ENCODE results near the gene MACROH2A1. TPM values are rescaled to one million over a fixed set of nuclear protein-coding genes. Genes with fewer than 3 reads are reported as not detected.

The MACROH2A1 gene
- total and polyA plus RNA-seq, 2 experiments from 2014 or later = 64.9 to 81.6 TPM

GRCh38 chr5:135294793-135295192 is 104.2 kb downstream of the MACROH2A1 start:
- no peaks in the 10 kb centered on the region for H3K4me1 Mint-ChIP-seq
- H4K20me1 ChIP-seq (replicated peaks; ENCODE audit: insufficient read depth) = no peaks in the 10 kb centered on the region
- no peak overlapping the region for H3K4me2 ChIP-seq
- no peak overlapping the region for H2AFZ ChIP-seq
- no peak overlapping the region for H3K4me3 ChIP-seq
- H3K27me3 Mint-ChIP-seq (ENCODE audit: insufficient read depth, low read depth, poor library complexity) = no peaks in the 10 kb centered on the region
- H3F3A ChIP-seq (replicated peaks; ENCODE audit: low read depth) = no peaks in the 10 kb centered on the region
- no peaks in the 10 kb centered on the region for H3K27me3 ChIP-seq (ENCODE audit: insufficient read depth)
- no peaks in the 10 kb centered on the region for H3K9me3 Mint-ChIP-seq
- DNase-seq (ENCODE audit: low spot score) = no peak
- no peaks in the 10 kb centered on the region for H3K4me1 ChIP-seq (ENCODE audit: insufficient read depth)
- H3K36me3 Mint-ChIP-seq (ENCODE audit: low read depth) = no peaks in the 10 kb centered on the region
- no peaks in the 10 kb centered on the region for H3K9me2 ChIP-seq (ENCODE audit: insufficient read depth)
- no peak overlapping the region for H3K4me3 Mint-ChIP-seq
- no peak overlapping the region for H3K27ac ChIP-seq (ENCODE audit: low read depth)
- H3K36me3 ChIP-seq (ENCODE audit: insufficient read depth) = no peaks in the 10 kb centered on the region
- no peaks in the 10 kb centered on the region for H3K79me2 ChIP-seq (replicated peaks; ENCODE audit: insufficient read depth)
- no peak for ATAC-seq
- no peak overlapping the region for H3K27ac Mint-ChIP-seq
- no peak for TF ChIP-seq ZNF462 (CRISPR knock-in tag; IDR thresholded peaks at IDR 0.05)

GRCh38 chr5:135289651-135290050 is 109.4 kb downstream of the MACROH2A1 start:
- Mint-ChIP-seq H3K36me3 (ENCODE audit: low read depth) (peaks cover 2% of the 10 kb centered on the region; the same call in 1 of the 3 replicates), H3K4me1 (peaks cover 5% of the 10 kb centered on the region; the same call in 1 of the 3 replicates), H3K27me3 (ENCODE audit: insufficient read depth, low read depth, poor library complexity) (peaks cover under 1% of the 10 kb centered on the region), H3K4me3 (no peak overlapping the region), H3K9me3 (peaks cover 9% of the 10 kb centered on the region; the same call in 2 of the 3 replicates), H3K27ac (no peak overlapping the region)
- Histone ChIP-seq H3K4me1 (ENCODE audit: insufficient read depth) (no peaks in the 10 kb centered on the region), H3K4me2 (no peak overlapping the region), H2AFZ (no peak overlapping the region), H3K4me3 (no peak overlapping the region), H3K27me3 (ENCODE audit: insufficient read depth) (no peaks in the 10 kb centered on the region), H4K20me1 (replicated peaks; ENCODE audit: insufficient read depth) (no peaks in the 10 kb centered on the region), H3K27ac (ENCODE audit: low read depth) (no peak overlapping the region), H3K79me2 (replicated peaks; ENCODE audit: insufficient read depth) (no peaks in the 10 kb centered on the region), H3F3A (replicated peaks; ENCODE audit: low read depth) (no peaks in the 10 kb centered on the region), H3K9me2 (ENCODE audit: insufficient read depth) (no peaks in the 10 kb centered on the region), H3K36me3 (ENCODE audit: insufficient read depth) (peaks cover 3% of the 10 kb centered on the region; the same call in 1 of the 2 replicates)
- DNase-seq (ENCODE audit: low spot score) (no peak), ATAC-seq (no peak)
- TF ChIP-seq POLR2AphosphoS5 (IDR thresholded peaks at IDR 0.05; ENCODE audit: low read depth) (no peak), ZNF331 (CRISPR knock-in tag; IDR thresholded peaks at IDR 0.05; ENCODE audit: low read depth) (no peak), NANOG (IDR thresholded peaks at IDR 0.05; ENCODE audit: borderline replicate concordance) (no peak), STAT1 (IDR thresholded peaks at IDR 0.05; ENCODE audit: unreplicated experiment) (no peak), CTCF (conservative IDR thresholded peaks at IDR 0.05; ENCODE audit: low read depth in 2 of 2) (no peak), EZH2phosphoT487 (IDR thresholded peaks at IDR 0.05; ENCODE audit: unreplicated experiment) (no peak), EZH2 (IDR thresholded peaks at IDR 0.05; ENCODE audit: low read depth, unreplicated experiment) (no peak), ZNF114 (CRISPR knock-in tag; IDR thresholded peaks at IDR 0.05) (no peak), ETS1 (IDR thresholded peaks at IDR 0.05) (no peak), JUNB (IDR thresholded peaks at IDR 0.05; ENCODE audit: unreplicated experiment) (no peak)

All from GM23338 (cell line).